ENCODE data around the gene ILKAP.

Gene ILKAP

DNA sequence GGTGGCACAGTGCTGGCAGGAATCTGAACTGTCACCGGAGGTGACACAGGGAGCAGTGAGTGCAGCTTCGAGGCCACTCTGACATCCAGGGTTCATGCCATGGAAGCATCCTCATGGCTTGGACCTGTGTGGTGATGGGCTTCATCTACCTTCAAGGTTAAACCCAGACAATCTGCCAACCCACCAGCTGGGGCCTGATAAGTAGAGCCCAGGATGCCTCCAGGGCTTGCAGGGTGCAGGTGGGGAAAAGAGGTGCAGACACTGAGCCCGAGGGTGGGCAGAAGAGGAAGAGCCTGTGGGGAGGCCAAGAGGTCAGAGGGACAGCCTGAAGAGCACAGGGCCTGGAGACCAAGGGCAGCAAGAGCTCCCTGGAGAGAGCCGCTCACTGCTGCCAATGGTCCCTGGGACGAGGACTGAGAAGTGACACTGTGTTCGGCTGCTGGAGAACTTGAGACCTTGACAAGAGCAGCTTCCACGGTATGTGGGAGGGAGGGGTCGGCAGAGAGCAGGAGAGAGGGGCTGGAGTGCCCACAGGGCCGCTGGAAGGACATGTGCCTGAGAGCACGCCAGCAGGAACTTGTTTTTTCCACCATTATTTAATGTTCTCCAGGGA lies 44.5 kb upstream of the ILKAP start:
- ChIA-PET CTCF (interaction anchor here (21.6 kb wide), 1 partner anchor 13 kb away, joined by 223 read pairs; no protein-coding TSS in a partner anchor), POLR2A (interaction anchor here (0.5 kb wide), 1 partner anchor 453 kb away, joined by 4 read pairs; no protein-coding TSS in a partner anchor)
- no peak overlapping the region for H3K4me3 ChIP-seq (ENCODE audit: low read depth, low read length)
- DNase-seq (ENCODE audit: low read depth, low spot score): no peak
- TF ChIP-seq, protein P1, sequence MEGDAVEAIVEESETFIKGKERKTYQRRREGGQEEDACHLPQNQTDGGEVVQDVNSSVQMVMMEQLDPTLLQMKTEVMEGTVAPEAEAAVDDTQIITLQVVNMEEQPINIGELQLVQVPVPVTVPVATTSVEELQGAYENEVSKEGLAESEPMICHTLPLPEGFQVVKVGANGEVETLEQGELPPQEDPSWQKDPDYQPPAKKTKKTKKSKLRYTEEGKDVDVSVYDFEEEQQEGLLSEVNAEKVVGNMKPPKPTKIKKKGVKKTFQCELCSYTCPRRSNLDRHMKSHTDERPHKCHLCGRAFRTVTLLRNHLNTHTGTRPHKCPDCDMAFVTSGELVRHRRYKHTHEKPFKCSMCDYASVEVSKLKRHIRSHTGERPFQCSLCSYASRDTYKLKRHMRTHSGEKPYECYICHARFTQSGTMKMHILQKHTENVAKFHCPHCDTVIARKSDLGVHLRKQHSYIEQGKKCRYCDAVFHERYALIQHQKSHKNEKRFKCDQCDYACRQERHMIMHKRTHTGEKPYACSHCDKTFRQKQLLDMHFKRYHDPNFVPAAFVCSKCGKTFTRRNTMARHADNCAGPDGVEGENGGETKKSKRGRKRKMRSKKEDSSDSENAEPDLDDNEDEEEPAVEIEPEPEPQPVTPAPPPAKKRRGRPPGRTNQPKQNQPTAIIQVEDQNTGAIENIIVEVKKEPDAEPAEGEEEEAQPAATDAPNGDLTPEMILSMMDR (IDR thresholded peaks at IDR 0.05; ENCODE audit: insufficient read depth, low read length, missing control alignments): no peak

DNA sequence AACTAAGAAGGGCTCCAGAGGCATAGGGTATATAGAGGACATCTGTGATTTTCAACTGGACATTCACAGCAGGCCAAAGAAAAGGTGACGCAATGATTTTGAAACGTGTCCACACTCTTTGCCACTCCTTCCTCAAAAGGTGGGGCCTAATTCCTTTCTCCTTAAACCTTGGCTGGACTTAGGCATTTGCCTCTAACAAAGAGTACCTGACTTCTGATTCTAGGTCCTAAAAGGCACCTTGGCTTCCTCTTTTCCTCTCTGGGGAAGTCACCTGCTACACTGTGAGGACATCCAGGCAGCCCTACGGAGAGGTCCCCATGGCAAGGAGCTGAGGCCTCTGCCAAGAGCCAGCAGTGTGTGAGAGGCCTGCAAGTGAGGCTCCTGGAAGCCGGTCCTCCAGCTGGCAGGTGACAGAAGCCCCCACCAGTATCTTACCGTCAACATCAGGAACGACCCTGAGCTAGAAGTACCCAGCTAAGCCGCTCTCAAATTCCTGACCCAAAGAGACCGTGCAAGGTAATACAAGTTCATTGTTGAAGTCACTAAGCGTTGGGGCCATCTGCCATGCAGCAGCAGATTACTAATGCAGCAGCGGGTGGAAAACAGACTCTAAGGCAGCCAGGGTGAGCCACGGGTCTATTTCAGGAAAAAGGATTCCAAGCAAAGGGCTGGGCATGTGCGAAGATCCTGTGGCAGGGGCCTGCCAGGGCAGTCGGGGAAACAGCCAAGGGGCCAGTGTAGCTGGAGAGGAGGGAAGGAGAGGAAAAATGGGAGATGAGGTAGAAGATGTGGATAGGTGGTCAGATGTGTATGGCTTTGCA lies 43.7 kb upstream of the ILKAP start:
- TF ChIP-seq, protein P1 (IDR thresholded peaks at IDR 0.05; ENCODE audit: insufficient read depth, low read length, missing control alignments): no peak

DNA sequence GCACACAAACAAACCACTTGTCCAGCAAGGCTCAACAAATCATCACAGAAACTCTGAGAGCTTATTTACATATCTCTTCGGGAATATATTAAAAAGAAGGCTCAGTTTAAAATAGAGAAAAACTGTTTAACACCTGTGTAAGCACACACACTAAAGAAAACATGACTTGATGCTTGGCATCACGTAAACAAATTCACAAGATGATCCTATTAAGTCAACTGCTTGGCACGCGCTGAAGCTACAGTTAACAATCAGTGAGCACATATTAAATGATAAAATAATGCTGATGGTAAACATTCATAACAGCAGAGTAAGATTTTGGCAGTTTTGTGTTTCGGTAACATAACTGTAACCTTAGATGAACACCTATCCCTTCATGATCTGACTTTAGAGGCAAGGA lies 40.7 kb upstream of the ILKAP start:
- CTCF ChIA-PET: interaction anchor here (1.1 to 21.6 kb wide), 3 partner anchors 16 to 386 kb away, joined by 3 to 223 read pairs (median 4); no protein-coding TSS in a partner anchor
- POLR2A ChIA-PET: no interaction called here
- H3K4me3 ChIP-seq (ENCODE audit: low read depth, low read length): no peak overlapping the region
- DNase-seq (ENCODE audit: low read depth, low spot score): no peak
- TF ChIP-seq, protein P1 (IDR thresholded peaks at IDR 0.05; ENCODE audit: insufficient read depth, low read length, missing control alignments): no peak

More for the DNA sequence above, 43.7 kb upstream of the ILKAP start:
- ChIA-PET POLR2A (interaction anchor here (0.5 kb wide), 1 partner anchor 452 kb away, joined by 4 read pairs; no protein-coding TSS in a partner anchor), CTCF (interaction anchor here (21.6 kb wide), 1 partner anchor 13 kb away, joined by 223 read pairs; no protein-coding TSS in a partner anchor)
- DNase-seq (ENCODE audit: low read depth, low spot score): no peak
- no peak overlapping the region for H3K4me3 ChIP-seq (ENCODE audit: low read depth, low read length)

DNA sequence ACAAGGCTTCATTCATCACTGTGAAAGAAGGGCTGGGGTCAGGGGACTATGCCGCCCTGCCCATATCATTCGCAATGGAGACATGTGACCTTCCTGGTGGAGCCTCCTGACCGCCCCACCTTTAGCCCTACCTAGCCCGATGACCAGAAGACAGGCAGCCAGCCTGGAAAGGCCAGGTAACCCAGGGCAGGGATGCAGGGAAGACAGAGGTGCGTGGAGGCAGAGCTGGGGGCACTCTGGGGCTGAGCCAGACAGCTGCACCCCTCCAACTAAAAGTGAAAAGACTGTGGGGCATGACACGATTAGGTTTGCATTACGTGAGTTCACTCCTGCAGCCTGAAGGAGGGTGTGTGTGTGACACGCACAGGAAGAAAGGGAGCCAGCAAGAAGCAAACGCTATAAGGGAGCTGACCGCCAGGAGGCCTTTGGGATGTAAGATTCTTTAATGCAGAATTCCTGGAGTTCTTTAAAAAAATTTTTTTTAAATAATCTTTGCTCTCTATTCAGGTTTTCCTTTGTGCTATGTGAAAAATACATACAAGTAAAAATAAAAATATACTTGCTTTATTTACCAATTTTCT lies 40.1 kb upstream of the ILKAP start:
- ChIA-PET POLR2A (no interaction called here), CTCF (interaction anchor here (0.7 to 21.6 kb wide), 4 partner anchors 17 to 385 kb away, joined by 3 to 223 read pairs (median 4); no protein-coding TSS in a partner anchor)
- DNase-seq (ENCODE audit: low read depth, low spot score): no peak
- H3K4me3 ChIP-seq (ENCODE audit: low read depth, low read length): no peak overlapping the region
- TF ChIP-seq, protein P1 (IDR thresholded peaks at IDR 0.05; ENCODE audit: insufficient read depth, low read length, missing control alignments): no peak

DNA sequence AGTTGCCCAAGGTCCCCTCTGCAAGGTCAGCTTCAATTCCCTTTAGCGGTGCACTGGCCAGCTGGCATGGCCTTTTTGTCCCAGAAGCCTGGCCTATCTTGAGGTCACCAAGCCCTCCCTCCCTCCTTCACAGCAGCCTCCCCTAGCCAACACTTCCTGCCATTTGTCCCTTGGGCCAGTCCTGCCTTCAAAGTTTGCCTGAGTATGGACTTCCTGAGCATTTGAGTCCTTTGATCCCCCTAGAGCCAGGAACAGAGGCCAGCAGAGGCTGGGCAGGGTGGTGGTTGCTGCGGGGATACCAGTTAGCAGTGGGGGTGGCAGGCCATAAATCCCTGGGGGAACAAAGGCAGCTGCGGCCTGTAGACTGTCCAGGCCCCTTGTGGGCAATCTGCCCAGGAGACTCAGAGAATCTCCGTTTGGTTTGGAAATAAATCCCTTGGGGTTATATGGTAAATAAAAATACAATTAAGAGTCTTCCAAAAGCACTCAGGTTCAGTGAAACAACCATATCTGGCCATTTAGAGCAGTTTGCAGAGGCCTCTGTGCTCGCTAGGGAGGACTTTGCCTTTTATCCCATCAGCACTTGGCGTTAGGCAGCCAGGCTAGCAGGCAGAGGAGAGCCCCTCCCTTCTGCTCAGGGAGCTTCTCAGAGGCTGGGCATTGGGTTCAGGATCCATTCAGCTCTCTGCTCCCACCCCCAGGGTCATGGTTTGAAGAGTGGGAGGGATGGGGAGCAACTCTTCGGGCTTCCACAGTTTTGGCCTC lies 39.4 kb upstream of the ILKAP start:
- DNase-seq (ENCODE audit: low read depth, low spot score): no peak
- H3K4me3 ChIP-seq (ENCODE audit: low read depth, low read length): no peak overlapping the region
- POLR2A ChIA-PET: no interaction called here
- TF ChIP-seq, protein P1 (IDR thresholded peaks at IDR 0.05; ENCODE audit: insufficient read depth, low read length, missing control alignments): no peak
- CTCF ChIA-PET: interaction anchor here (0.7 to 21.6 kb wide), 3 partner anchors 18 to 385 kb away, joined by 3 to 223 read pairs (median 4); no protein-coding TSS in a partner anchor

Data from AG04449 (cell line).